ENCODE data around the gene CDKN2A.

DNA sequence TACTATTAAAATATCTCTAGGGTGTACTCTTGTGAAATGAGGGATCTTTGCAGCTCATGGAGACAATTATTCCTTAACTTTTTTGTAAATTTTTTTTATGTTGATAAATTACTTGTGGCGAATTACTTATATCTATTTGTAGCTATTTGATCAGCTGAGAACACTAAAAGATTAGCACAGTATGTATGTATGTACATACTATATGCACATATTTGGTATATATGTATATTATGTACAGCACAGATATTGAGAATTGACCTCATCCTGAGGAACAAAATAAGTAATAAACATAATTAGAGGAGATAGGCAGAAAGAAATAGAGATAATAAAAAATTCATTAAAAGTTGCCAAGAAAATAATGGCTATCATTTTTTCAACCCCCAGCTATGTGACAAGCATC, 11.8 kb downstream of the CDKN2A start:
- TF ChIP-seq, protein P1, sequence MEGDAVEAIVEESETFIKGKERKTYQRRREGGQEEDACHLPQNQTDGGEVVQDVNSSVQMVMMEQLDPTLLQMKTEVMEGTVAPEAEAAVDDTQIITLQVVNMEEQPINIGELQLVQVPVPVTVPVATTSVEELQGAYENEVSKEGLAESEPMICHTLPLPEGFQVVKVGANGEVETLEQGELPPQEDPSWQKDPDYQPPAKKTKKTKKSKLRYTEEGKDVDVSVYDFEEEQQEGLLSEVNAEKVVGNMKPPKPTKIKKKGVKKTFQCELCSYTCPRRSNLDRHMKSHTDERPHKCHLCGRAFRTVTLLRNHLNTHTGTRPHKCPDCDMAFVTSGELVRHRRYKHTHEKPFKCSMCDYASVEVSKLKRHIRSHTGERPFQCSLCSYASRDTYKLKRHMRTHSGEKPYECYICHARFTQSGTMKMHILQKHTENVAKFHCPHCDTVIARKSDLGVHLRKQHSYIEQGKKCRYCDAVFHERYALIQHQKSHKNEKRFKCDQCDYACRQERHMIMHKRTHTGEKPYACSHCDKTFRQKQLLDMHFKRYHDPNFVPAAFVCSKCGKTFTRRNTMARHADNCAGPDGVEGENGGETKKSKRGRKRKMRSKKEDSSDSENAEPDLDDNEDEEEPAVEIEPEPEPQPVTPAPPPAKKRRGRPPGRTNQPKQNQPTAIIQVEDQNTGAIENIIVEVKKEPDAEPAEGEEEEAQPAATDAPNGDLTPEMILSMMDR (IDR thresholded peaks at IDR 0.05): no peak
- no peak for TF ChIP-seq POLR2A (IDR thresholded peaks at IDR 0.05)
